ENCODE measurements around the gene SAMD3. TPM values are rescaled to one million over a fixed set of nuclear protein-coding genes. Genes with fewer than 3 reads are reported as not detected.

Gene SAMD3
- total RNA-seq, 2 donors from 2014 or later = 41.3 to 44.8 TPM

- H3K27me3 ChIP-seq (ENCODE audit: control insufficient read depth, insufficient read depth, low read length, poor library complexity, severe bottlenecking) = no peaks in the 10 kb centered on the region
- H3K4me1 ChIP-seq (ENCODE audit: control insufficient read depth, insufficient read depth, low read length) = no peaks in the 10 kb centered on the region
- no peaks in the 10 kb centered on the region for H3K27me3 Mint-ChIP-seq (ENCODE audit: insufficient read depth)
- H3K4me3 Mint-ChIP-seq = no peak overlapping the region
- no peak overlapping the region for H3K27ac Mint-ChIP-seq
- 92 to 93% methylated on average over 2 of the region's 2 CpGs for WGBS, 2 experiments (ENCODE audit: insufficient coverage in 1 of 2, insufficient read length in 1 of 2)
- no peak for DNase-seq
- H3K36me3 Mint-ChIP-seq (ENCODE audit: low read depth) = peaks cover 64% of the 10 kb centered on the region
- peaks cover 5% of the 10 kb centered on the region for H3K36me3 ChIP-seq (ENCODE audit: control insufficient read depth, insufficient read depth, low read length)
- H3K9me3 ChIP-seq (ENCODE audit: control insufficient read depth, low read length) = peaks cover 8% of the 10 kb centered on the region
- no peak overlapping the region for H3K9ac ChIP-seq (ENCODE audit: extremely low read depth, low read length, poor library complexity, severe bottlenecking)
- no peak for TF ChIP-seq CTCF (conservative IDR thresholded peaks at IDR 0.05)
- peaks cover 3% of the 10 kb centered on the region for H3K4me1 Mint-ChIP-seq
- H3K27ac ChIP-seq (ENCODE audit: low read depth, low read length) = no peak overlapping the region
- no peak overlapping the region for H3K4me3 ChIP-seq (ENCODE audit: low read length)
- H3K9me3 Mint-ChIP-seq = peaks cover 16% of the 10 kb centered on the region
These were observed 60.3 kb downstream of the SAMD3 start for GRCh38 chr6:130162421-130162820.

- DNase-seq = no peak
- Histone ChIP-seq H3K4me3 (ENCODE audit: low read length) (no peak overlapping the region), H3K27ac (ENCODE audit: low read depth, low read length) (no peak overlapping the region), H3K27me3 (ENCODE audit: control insufficient read depth, insufficient read depth, low read length, poor library complexity, severe bottlenecking) (no peaks in the 10 kb centered on the region), H3K36me3 (ENCODE audit: control insufficient read depth, insufficient read depth, low read length) (peaks cover 5% of the 10 kb centered on the region), H3K9ac (ENCODE audit: extremely low read depth, low read length, poor library complexity, severe bottlenecking) (no peak overlapping the region), H3K9me3 (ENCODE audit: control insufficient read depth, low read length) (peaks cover 8% of the 10 kb centered on the region), H3K4me1 (ENCODE audit: control insufficient read depth, insufficient read depth, low read length) (no peaks in the 10 kb centered on the region)
- Mint-ChIP-seq H3K27ac (no peak overlapping the region), H3K27me3 (ENCODE audit: insufficient read depth) (no peaks in the 10 kb centered on the region), H3K36me3 (ENCODE audit: low read depth) (peaks cover 61% of the 10 kb centered on the region), H3K4me3 (no peak overlapping the region), H3K9me3 (peaks cover 16% of the 10 kb centered on the region), H3K4me1 (peaks cover 3% of the 10 kb centered on the region)
- WGBS, 2 experiments (ENCODE audit: insufficient coverage in 1 of 2, insufficient read length in 1 of 2) = 71 to 75% methylated on average over 4 to 5 of the region's 6 CpGs
- TF ChIP-seq CTCF (conservative IDR thresholded peaks at IDR 0.05) = no peak
These were observed 60.9 kb downstream of the SAMD3 start for GRCh38 chr6:130161683-130162404.

- H3K36me3 Mint-ChIP-seq (ENCODE audit: low read depth) = peaks cover 57% of the 10 kb centered on the region
- no peak for TF ChIP-seq CTCF (conservative IDR thresholded peaks at IDR 0.05)
- no peaks in the 10 kb centered on the region for H3K27me3 Mint-ChIP-seq (ENCODE audit: insufficient read depth)
- WGBS, 2 experiments (ENCODE audit: insufficient coverage in 1 of 2, insufficient read length in 1 of 2) = 80 to 91% methylated on average over 2 to 3 of the region's 3 CpGs
- DNase-seq = no peak
- no peak overlapping the region for H3K9ac ChIP-seq (ENCODE audit: extremely low read depth, low read length, poor library complexity, severe bottlenecking)
- H3K27me3 ChIP-seq (ENCODE audit: control insufficient read depth, insufficient read depth, low read length, poor library complexity, severe bottlenecking) = no peaks in the 10 kb centered on the region
- no peak overlapping the region for H3K27ac ChIP-seq (ENCODE audit: low read depth, low read length)
- H3K36me3 ChIP-seq (ENCODE audit: control insufficient read depth, insufficient read depth, low read length) = peaks cover 5% of the 10 kb centered on the region
- H3K4me1 Mint-ChIP-seq = no peaks in the 10 kb centered on the region
- no peaks in the 10 kb centered on the region for H3K4me1 ChIP-seq (ENCODE audit: control insufficient read depth, insufficient read depth, low read length)
- no peak overlapping the region for H3K4me3 ChIP-seq (ENCODE audit: low read length)
- H3K9me3 Mint-ChIP-seq = peaks cover 16% of the 10 kb centered on the region
- no peak overlapping the region for H3K4me3 Mint-ChIP-seq
- H3K9me3 ChIP-seq (ENCODE audit: control insufficient read depth, low read length) = peaks cover 8% of the 10 kb centered on the region
- H3K27ac Mint-ChIP-seq = no peak overlapping the region
These were observed 62.8 kb downstream of the SAMD3 start for GRCh38 chr6:130159956-130160355.

All from endodermal cell (in vitro differentiated cells).